Astrocyte (in vitro differentiated cells and primary cell): ENCODE data around the gene RNU6-8. TPM values are rescaled to one million over a fixed set of nuclear protein-coding genes. Genes with fewer than 3 reads are reported as not detected.

ENCODE experiments used
- DNase-seq: peaks from one replicate; pipeline ENCODE4 v3.0.0-alpha.2; 2010; ENCODE audit warnings: low read depth
- FAIRE-seq: peaks from 2 replicates; lab custom pipeline; 2011; peaks lifted over from hg19 to GRCh38; lab: Jason Lieb, UNC
- H2AFZ ChIP-seq: 2 replicates; pipeline ENCODE4 v1.6.0; 2012; ENCODE audit warnings: low read depth, low read length, inconsistent platforms
- H3K27ac ChIP-seq: 2 replicates; pipeline ENCODE4 v1.5.1; 2011; ENCODE audit warnings: low read depth, low read length, inconsistent platforms
- H3K27me3 ChIP-seq: 2 replicates; pipeline ENCODE4 v1.6.0; 2011; ENCODE audit warnings: low read length, inconsistent platforms; ENCODE audit not compliant: insufficient read depth
- H3K36me3 ChIP-seq: 2 replicates; pipeline ENCODE4 v1.5.1; 2011; ENCODE audit warnings: low read length, inconsistent platforms; ENCODE audit not compliant: insufficient read depth
- H3K4me1 ChIP-seq: 2 replicates; pipeline ENCODE4 v1.5.1; 2011; ENCODE audit warnings: low read length, inconsistent platforms; ENCODE audit not compliant: insufficient read depth
- H3K4me2 ChIP-seq: 2 replicates; pipeline ENCODE4 v1.6.0; 2012; ENCODE audit warnings: low read length, inconsistent platforms
- H3K4me3 ChIP-seq: 2 replicates; pipeline ENCODE4 v1.5.1; 2011; ENCODE audit warnings: low read depth, mild to moderate bottlenecking, low read length, inconsistent platforms; ENCODE audit not compliant: insufficient read depth
- H3K79me2 ChIP-seq: 2 replicates; pipeline ENCODE4 v1.6.0; 2012; ENCODE audit warnings: mild to moderate bottlenecking, low read length, inconsistent platforms; ENCODE audit not compliant: insufficient read depth
- H3K9ac ChIP-seq: 2 replicates; pipeline ENCODE4 v1.6.0; 2012; ENCODE audit warnings: mild to moderate bottlenecking, low read length, inconsistent platforms
- H3K9me3 ChIP-seq: 2 replicates; pipeline ENCODE4 v1.5.1; 2012; ENCODE audit warnings: low read depth, mild to moderate bottlenecking, low read length, inconsistent platforms; ENCODE audit not compliant: insufficient read depth
- H4K20me1 ChIP-seq: 2 replicates; pipeline ENCODE4 v1.6.0; 2012; ENCODE audit warnings: low read length, inconsistent platforms; ENCODE audit not compliant: insufficient read depth
- H3K27ac Mint-ChIP-seq: one replicate; pipeline ENCODE4 v1.8.0; 2021; ENCODE audit warnings: mild to moderate bottlenecking, mixed read lengths; ENCODE audit not compliant: unreplicated experiment
- H3K27me3 Mint-ChIP-seq: one replicate; pipeline ENCODE4 v1.8.0; 2021; ENCODE audit warnings: low read depth, mixed read lengths; ENCODE audit not compliant: unreplicated experiment
- H3K36me3 Mint-ChIP-seq: one replicate; pipeline ENCODE4 v1.8.0; 2021; ENCODE audit warnings: low read depth, mixed read lengths; ENCODE audit not compliant: unreplicated experiment
- H3K4me1 Mint-ChIP-seq: one replicate; pipeline ENCODE4 v1.8.0; 2021; ENCODE audit warnings: low read depth, mixed read lengths; ENCODE audit not compliant: unreplicated experiment
- H3K4me3 Mint-ChIP-seq: one replicate; pipeline ENCODE4 v1.8.0; 2021; ENCODE audit warnings: mild to moderate bottlenecking, moderate library complexity, mixed read lengths; ENCODE audit not compliant: unreplicated experiment
- H3K9me3 Mint-ChIP-seq: one replicate; pipeline ENCODE4 v1.8.0; 2021; ENCODE audit warnings: mild to moderate bottlenecking, mixed read lengths; ENCODE audit not compliant: unreplicated experiment
- CTCF ChIP-seq: IDR thresholded peaks from 2 replicates; pipeline ENCODE4 v1.5.1; 2011; ENCODE audit warnings: low read depth, mild to moderate bottlenecking, inconsistent platforms, low read length, moderate library complexity; ENCODE audit not compliant: insufficient read depth
- EZH2 ChIP-seq: IDR thresholded peaks from 2 replicates; pipeline ENCODE4 v1.6.1; 2012; ENCODE audit warnings: mild to moderate bottlenecking, low read length, inconsistent platforms; ENCODE audit not compliant: insufficient read depth
- total RNA-seq: library from RNA; stranded (reverse); gene quantifications from 2 replicates; pipeline ENCODE4 v1.2.1, GENCODE V29; 2021

Gene RNU6-8
- total RNA-seq, 1 donor from 2014 or later, result not detected

GRCh38 chr14:32201193-32201815, 1.8 kb downstream of the RNU6-8 start:
- H3K4me2 ChIP-seq, result peak overlapping the region; percentile 93
- DNase-seq (peak; percentile 52), FAIRE-seq (no peak)

GRCh38 chr14:32200368-32201192, 2.5 kb downstream of the RNU6-8 start:
- H2AFZ ChIP-seq, result peak overlapping the region; percentile 97
- H3K4me3 Mint-ChIP-seq, result peak overlapping the region; percentile 87
- H3K4me2 ChIP-seq, result peak overlapping the region; percentile 93
- no peaks in the 10 kb centered on the region for H3K79me2 ChIP-seq
- no peaks in the 10 kb centered on the region for H3K9me3 ChIP-seq
- peaks cover 4% of the 10 kb centered on the region for H3K4me1 Mint-ChIP-seq
- peak overlapping the region; percentile 94 for H3K9ac ChIP-seq
- no peak overlapping the region for H3K27ac Mint-ChIP-seq
- H3K27me3 ChIP-seq, result no peaks in the 10 kb centered on the region
- DNase-seq (no peak), FAIRE-seq (no peak)
- H3K36me3 ChIP-seq, result no peaks in the 10 kb centered on the region
- H3K27ac ChIP-seq, result no peak overlapping the region
- no peak for TF ChIP-seq CTCF
- TF ChIP-seq EZH2, result no peak
- H4K20me1 ChIP-seq, result no peaks in the 10 kb centered on the region
- no peaks in the 10 kb centered on the region for H3K36me3 Mint-ChIP-seq
- no peaks in the 10 kb centered on the region for H3K9me3 Mint-ChIP-seq
- H3K4me1 ChIP-seq, result peaks cover 5% of the 10 kb centered on the region
- H3K4me3 ChIP-seq, result peak overlapping the region; percentile 82
- H3K27me3 Mint-ChIP-seq, result no peaks in the 10 kb centered on the region

More at GRCh38 chr14:32201193-32201815, 1.8 kb downstream of the RNU6-8 start:
- Mint-ChIP-seq H3K4me3 (peak overlapping the region; percentile 87), H3K4me1 (peaks cover 4% of the 10 kb centered on the region), H3K27me3 (no peaks in the 10 kb centered on the region), H3K27ac (peak overlapping the region; percentile 97), H3K9me3 (no peaks in the 10 kb centered on the region), H3K36me3 (no peaks in the 10 kb centered on the region)
- H3K79me2 ChIP-seq, result no peaks in the 10 kb centered on the region
- H3K36me3 ChIP-seq, result no peaks in the 10 kb centered on the region
- H2AFZ ChIP-seq, result peak overlapping the region; percentile 97
- H4K20me1 ChIP-seq, result no peaks in the 10 kb centered on the region
- H3K4me3 ChIP-seq, result peak overlapping the region; percentile 82
- H3K4me1 ChIP-seq, result peaks cover 5% of the 10 kb centered on the region
- H3K9ac ChIP-seq, result peak overlapping the region; percentile 94
- TF ChIP-seq EZH2 (no peak), CTCF (no peak)
- H3K9me3 ChIP-seq, result no peaks in the 10 kb centered on the region
- H3K27me3 ChIP-seq, result no peaks in the 10 kb centered on the region
- H3K27ac ChIP-seq, result no peak overlapping the region

- peaks cover 4% of the 10 kb centered on the region for H3K4me1 Mint-ChIP-seq
- no peak overlapping the region for H3K27ac ChIP-seq
- H4K20me1 ChIP-seq, result no peaks in the 10 kb centered on the region
- H3K79me2 ChIP-seq, result no peaks in the 10 kb centered on the region
- no peak overlapping the region for H3K27ac Mint-ChIP-seq
- TF ChIP-seq CTCF (no peak), EZH2 (no peak)
- H3K9me3 Mint-ChIP-seq, result no peaks in the 10 kb centered on the region
- H3K9me3 ChIP-seq, result no peaks in the 10 kb centered on the region
- H3K4me3 Mint-ChIP-seq, result no peak overlapping the region
- DNase-seq (no peak), FAIRE-seq (no peak)
- no peaks in the 10 kb centered on the region for H3K27me3 ChIP-seq
- H2AFZ ChIP-seq, result no peak overlapping the region
- no peaks in the 10 kb centered on the region for H3K36me3 Mint-ChIP-seq
- H3K4me3 ChIP-seq, result no peak overlapping the region
- H3K4me1 ChIP-seq, result no peaks in the 10 kb centered on the region
- H3K36me3 ChIP-seq, result no peaks in the 10 kb centered on the region
- no peaks in the 10 kb centered on the region for H3K27me3 Mint-ChIP-seq
- H3K4me2 ChIP-seq, result no peak overlapping the region
- H3K9ac ChIP-seq, result no peak overlapping the region
Measured at GRCh38 chr14:32197919-32198318, 5.2 kb downstream of the RNU6-8 start.
